Occipital lobe (tissue), 2 donors: ENCODE results near the gene WNT9A. TPM values are rescaled to one million over a fixed set of nuclear protein-coding genes. Genes with fewer than 3 reads are reported as not detected.

Source experiments
- DNase-seq: peaks from one replicate; lab custom pipeline; 2025; lab: John Stamatoyannopoulos, UW
- total RNA-seq: library from RNA; depleted of rRNA; stranded (reverse); fragments of >200 nt; gene quantifications from one replicate; pipeline ENCODE4 v1.2.3, GENCODE V29; 2014

WNT9A gene
- total RNA-seq, 1 donor from 2014 or later: 1.9 TPM

GRCh38 chr1:227924833-227925574, 22.7 kb downstream of the WNT9A start:
- no peak for DNase-seq

- DNase-seq: no peak
Measured at GRCh38 chr1:227924168-227924832, 23.4 kb downstream of the WNT9A start.

- DNase-seq: no peak
Measured at GRCh38 chr1:227923353-227924167, 24.2 kb downstream of the WNT9A start.

GRCh38 chr1:227922501-227923352, 25.0 kb downstream of the WNT9A start:
- DNase-seq: no peak

GRCh38 chr1:227921461-227922185, 26.1 kb downstream of the WNT9A start:
- no peak for DNase-seq

GRCh38 chr1:227920896-227921295, 26.8 kb downstream of the WNT9A start:
- DNase-seq: no peak

GRCh38 chr1:227920426-227920825, 27.3 kb downstream of the WNT9A start:
- no peak for DNase-seq

- DNase-seq: no peak
Measured at GRCh38 chr1:227919906-227920305, 27.8 kb downstream of the WNT9A start.

GRCh38 chr1:227918736-227919135, 29.0 kb downstream of the WNT9A start:
- DNase-seq: no peak

- no peak for DNase-seq
Measured at GRCh38 chr1:227918083-227918700, 29.5 kb downstream of the WNT9A start.

- peak; percentile 47 for DNase-seq
Measured at GRCh38 chr1:227917081-227917950, 30.4 kb downstream of the WNT9A start.

GRCh38 chr1:227916655-227917054, 31.1 kb downstream of the WNT9A start:
- no peak for DNase-seq

- no peak for DNase-seq
Measured at GRCh38 chr1:227915564-227916553, 31.9 kb downstream of the WNT9A start.

- DNase-seq: no peak
Measured at GRCh38 chr1:227914801-227915563, 32.8 kb downstream of the WNT9A start.

GRCh38 chr1:227913764-227914721, 33.7 kb downstream of the WNT9A start:
- no peak for DNase-seq

GRCh38 chr1:227913396-227913763, 34.4 kb downstream of the WNT9A start:
- DNase-seq: no peak
